GM12878 (cell line): ENCODE measurements around the gene C3AR1.

ENCODE experiments used
- GABPA ChIP-seq: IDR thresholded peaks from 2 replicates; pipeline ENCODE4 v1.6.1; 2014; ENCODE audit warnings: antibody characterized with exemption, low read depth, mild to moderate bottlenecking, inconsistent platforms
- ZNF274 ChIP-seq: IDR thresholded peaks from one replicate; pipeline ENCODE4 v1.8.0; 2011; ENCODE audit not compliant: insufficient read length, insufficient read depth
- TF ChIP-seq, protein P1 (sequence below): IDR thresholded peaks from 2 replicates; pipeline ENCODE4 v1.6.1; 2012; ENCODE audit warnings: low read length, inconsistent platforms

DNA sequence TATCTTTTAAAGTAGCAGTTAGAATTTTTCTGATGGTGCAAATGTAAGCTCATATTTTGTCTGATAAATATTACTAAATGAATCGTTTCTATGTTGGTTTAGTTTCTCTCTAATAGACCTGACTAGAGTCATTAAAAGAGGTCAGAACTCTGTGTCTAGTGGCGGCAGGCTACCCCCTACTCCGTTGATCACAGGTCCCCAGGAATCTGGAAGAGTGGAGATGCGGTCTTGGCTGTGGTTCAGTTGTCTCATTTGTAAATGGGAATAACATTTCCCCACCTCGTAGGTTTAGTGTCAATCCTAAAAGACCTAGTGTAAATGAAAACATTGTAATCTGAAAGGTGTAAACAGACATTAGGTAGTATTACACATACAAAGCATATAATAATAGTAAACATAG is 38.3 kb downstream of the C3AR1 start:
- TF ChIP-seq GABPA, result no peak
- TF ChIP-seq, protein P1, sequence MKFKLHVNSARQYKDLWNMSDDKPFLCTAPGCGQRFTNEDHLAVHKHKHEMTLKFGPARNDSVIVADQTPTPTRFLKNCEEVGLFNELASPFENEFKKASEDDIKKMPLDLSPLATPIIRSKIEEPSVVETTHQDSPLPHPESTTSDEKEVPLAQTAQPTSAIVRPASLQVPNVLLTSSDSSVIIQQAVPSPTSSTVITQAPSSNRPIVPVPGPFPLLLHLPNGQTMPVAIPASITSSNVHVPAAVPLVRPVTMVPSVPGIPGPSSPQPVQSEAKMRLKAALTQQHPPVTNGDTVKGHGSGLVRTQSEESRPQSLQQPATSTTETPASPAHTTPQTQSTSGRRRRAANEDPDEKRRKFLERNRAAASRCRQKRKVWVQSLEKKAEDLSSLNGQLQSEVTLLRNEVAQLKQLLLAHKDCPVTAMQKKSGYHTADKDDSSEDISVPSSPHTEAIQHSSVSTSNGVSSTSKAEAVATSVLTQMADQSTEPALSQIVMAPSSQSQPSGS, result no peak
- no peak for TF ChIP-seq ZNF274
